ENCODE data around the gene TAC3. TPM values are rescaled to one million over a fixed set of nuclear protein-coding genes. Genes with fewer than 3 reads are reported as not detected.

The TAC3 gene
- total RNA-seq, 6 experiments from 2014 or later: not detected

GRCh38 chr12:57031789-57032188 lies 15.5 kb upstream of the TAC3 start:
- Mint-ChIP-seq H3K27ac (no peak overlapping the region), H3K4me1 (ENCODE audit: low read depth) (no peaks in the 10 kb centered on the region), H3K27me3 (ENCODE audit: insufficient read depth) (peaks cover 60% of the 10 kb centered on the region), H3K4me3 (no peak overlapping the region), H3K36me3 (ENCODE audit: low read depth) (no peaks in the 10 kb centered on the region), H3K9me3 (no peaks in the 10 kb centered on the region)
- no peak for DNase-seq
- no peak for TF ChIP-seq CTCF (IDR thresholded peaks at IDR 0.05)

- Mint-ChIP-seq H3K27ac (no peak overlapping the region), H3K9me3 (no peaks in the 10 kb centered on the region), H3K36me3 (ENCODE audit: low read depth) (no peaks in the 10 kb centered on the region), H3K4me1 (ENCODE audit: low read depth) (no peaks in the 10 kb centered on the region), H3K4me3 (no peak overlapping the region), H3K27me3 (ENCODE audit: insufficient read depth) (peaks cover 64% of the 10 kb centered on the region)
- no peak for TF ChIP-seq CTCF (IDR thresholded peaks at IDR 0.05)
- DNase-seq: no peak
Measured at GRCh38 chr12:57031138-57031725, 14.9 kb upstream of the TAC3 start.

GRCh38 chr12:57029457-57029856 lies 13.1 kb upstream of the TAC3 start:
- no peaks in the 10 kb centered on the region for H3K9me3 Mint-ChIP-seq
- DNase-seq: no peak
- no peak for TF ChIP-seq CTCF (IDR thresholded peaks at IDR 0.05)
- H3K4me1 Mint-ChIP-seq (ENCODE audit: low read depth): no peaks in the 10 kb centered on the region
- H3K4me3 Mint-ChIP-seq: no peak overlapping the region
- no peak overlapping the region for H3K27ac Mint-ChIP-seq
- no peaks in the 10 kb centered on the region for H3K36me3 Mint-ChIP-seq (ENCODE audit: low read depth)
- peaks cover 62% of the 10 kb centered on the region for H3K27me3 Mint-ChIP-seq (ENCODE audit: insufficient read depth)

- no peaks in the 10 kb centered on the region for H3K9me3 Mint-ChIP-seq
- no peak for DNase-seq
- peaks cover 6% of the 10 kb centered on the region for H3K4me1 Mint-ChIP-seq (ENCODE audit: low read depth)
- no peak overlapping the region for H3K4me3 Mint-ChIP-seq
- H3K27me3 Mint-ChIP-seq (ENCODE audit: insufficient read depth): peaks cover 60% of the 10 kb centered on the region
- no peak for TF ChIP-seq CTCF (IDR thresholded peaks at IDR 0.05)
- no peaks in the 10 kb centered on the region for H3K36me3 Mint-ChIP-seq (ENCODE audit: low read depth)
- no peak overlapping the region for H3K27ac Mint-ChIP-seq
Measured at GRCh38 chr12:57027805-57028153, 11.4 kb upstream of the TAC3 start.

GRCh38 chr12:57027011-57027804 lies 10.9 kb upstream of the TAC3 start:
- Mint-ChIP-seq H3K27ac (no peak overlapping the region), H3K36me3 (ENCODE audit: low read depth) (no peaks in the 10 kb centered on the region), H3K4me1 (ENCODE audit: low read depth) (peaks cover 6% of the 10 kb centered on the region), H3K4me3 (no peak overlapping the region), H3K27me3 (ENCODE audit: insufficient read depth) (peaks cover 59% of the 10 kb centered on the region), H3K9me3 (no peaks in the 10 kb centered on the region)
- no peak for TF ChIP-seq CTCF (IDR thresholded peaks at IDR 0.05)
- DNase-seq: no peak

All from HFFc6 (cell line).